ENCODE results near the gene HIGD2B.
"Not testable (repeated sequence)": the region's sequence is repeated elsewhere in the genome, so short reads cannot be mapped to it uniquely, and the experiment has no call there.

HIGD2B gene

DNA sequence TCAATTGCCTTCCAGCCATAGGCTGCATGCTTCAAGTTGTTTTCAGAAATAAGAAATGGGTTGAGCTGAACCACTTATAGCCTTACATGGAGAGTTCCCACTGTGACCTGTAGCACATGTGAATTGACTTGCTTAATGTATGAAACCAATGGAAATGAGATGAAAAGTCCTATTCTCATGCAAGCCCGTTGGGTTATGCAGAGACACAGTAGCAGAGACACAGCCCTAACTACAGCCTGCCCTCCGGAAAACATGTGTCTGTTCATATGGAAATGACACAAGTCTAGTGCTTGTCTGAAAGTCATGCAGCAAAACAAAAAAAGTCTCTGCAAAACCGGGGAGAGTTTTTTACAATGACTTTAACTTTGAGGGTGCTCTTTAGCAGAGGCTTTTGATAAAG, 14.5 kb downstream of the HIGD2B start:
- DNase-seq: no peak

GRCh38 chr15:72670656-72671352, 15.2 kb downstream of the HIGD2B start:
- peak; percentile 78 for DNase-seq

- not testable (repeated sequence) for DNase-seq
Observed at GRCh38 chr15:72669803-72670202, 16.2 kb downstream of the HIGD2B start.

- not testable (repeated sequence) for DNase-seq
Observed at GRCh38 chr15:72665706-72666105, 20.3 kb downstream of the HIGD2B start.

DNA sequence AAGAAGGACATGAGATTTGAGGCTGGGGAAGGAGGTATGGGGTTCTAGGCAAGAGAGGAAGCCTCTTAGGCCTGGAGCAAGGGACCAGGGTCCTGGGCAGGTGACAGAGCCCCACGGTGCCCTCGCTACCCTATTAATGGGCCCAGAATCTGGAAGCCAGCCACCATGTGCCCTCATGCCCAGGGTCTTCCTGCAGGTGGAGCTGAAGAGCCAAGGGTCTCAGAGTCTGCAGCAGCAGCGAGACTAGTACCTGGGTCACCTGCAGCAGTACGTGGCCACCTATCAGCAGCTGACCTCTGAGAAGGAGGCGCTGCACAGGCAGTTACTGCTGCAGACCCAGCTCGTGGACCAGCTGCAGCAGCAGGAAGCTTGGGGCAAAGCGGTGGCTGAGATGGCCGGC, 22.1 kb downstream of the HIGD2B start:
- not testable (repeated sequence) for DNase-seq

DNA sequence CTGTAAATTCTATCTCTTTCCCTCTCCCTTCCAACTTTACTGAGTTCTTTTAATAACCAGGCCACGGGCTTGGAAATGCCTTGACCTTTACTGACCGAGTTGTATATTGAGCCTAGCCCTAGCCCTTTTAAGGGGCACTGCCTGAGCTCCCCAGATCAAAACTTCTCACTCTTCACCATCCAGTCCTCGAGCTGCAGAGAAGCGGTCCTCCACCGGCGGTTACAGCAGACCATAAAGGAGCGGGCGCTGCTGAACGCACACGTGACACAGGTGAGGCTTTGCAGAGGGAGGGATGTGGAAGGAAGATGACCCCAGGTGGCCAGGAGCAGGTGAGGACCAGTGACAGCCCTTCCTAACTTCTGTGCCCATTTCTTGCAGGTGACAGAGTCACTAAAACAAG, 24.9 kb downstream of the HIGD2B start:
- DNase-seq: not testable (repeated sequence)

DNA sequence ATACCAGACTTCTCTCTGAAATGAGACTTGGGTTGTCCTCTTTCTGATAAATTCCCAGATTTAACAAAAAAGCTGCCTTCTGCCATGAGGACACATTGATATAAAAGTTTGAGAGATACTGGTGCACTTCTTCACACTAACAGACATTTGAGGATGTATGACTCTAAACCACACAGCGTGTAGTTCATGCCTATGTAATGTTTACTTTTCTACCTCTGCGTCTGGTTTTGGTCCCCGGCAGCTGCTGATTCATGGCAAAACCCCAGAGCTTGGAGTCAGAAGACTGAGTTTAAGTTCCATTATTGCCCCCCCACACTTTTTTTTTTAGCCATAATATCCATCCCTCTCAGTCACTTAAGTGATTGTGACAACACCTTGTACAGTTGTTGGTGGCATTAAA, 30.0 kb downstream of the HIGD2B start:
- not testable (repeated sequence) for DNase-seq

GRCh38 chr15:72654397-72654796, 31.6 kb downstream of the HIGD2B start, which contains the start of gene GOLGA6B:
GOLGA6B (plus strand) TSS chr15:72654697; CDS start chr15:72654738, 41 bp downstream.
- DNase-seq: not testable (repeated sequence)

DNA sequence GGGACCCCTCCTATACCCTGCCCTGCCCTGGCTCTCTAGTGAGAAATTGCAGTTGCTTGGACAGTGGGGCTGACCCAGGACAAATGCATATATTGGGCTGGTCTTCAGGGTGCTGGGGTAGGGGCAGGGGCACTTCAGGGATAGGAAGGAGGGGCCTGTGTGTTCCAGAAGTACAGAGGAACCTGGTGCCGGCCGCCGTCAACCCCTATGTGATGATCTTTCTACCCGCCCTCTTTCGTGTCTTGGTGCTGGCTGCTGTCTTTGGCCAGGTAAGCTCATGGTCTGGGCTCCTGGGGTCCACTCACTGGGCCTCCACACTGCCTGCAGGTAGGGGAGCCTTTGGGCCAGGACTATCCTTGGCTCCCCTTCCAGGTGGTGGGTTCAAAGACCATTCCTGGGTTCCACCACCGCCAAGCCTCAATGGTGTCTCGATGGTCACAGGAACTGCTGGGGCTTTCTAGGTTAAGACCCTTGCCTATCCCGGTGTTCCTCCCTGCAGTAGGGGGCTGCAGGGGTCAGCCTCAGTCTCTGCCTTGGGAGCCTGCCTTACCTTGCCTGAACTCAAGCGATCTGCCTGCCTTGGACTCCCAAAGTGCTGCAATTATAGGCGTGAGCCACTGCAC, 37.2 kb downstream of the HIGD2B start:
- DNase-seq: not testable (repeated sequence)

DNA sequence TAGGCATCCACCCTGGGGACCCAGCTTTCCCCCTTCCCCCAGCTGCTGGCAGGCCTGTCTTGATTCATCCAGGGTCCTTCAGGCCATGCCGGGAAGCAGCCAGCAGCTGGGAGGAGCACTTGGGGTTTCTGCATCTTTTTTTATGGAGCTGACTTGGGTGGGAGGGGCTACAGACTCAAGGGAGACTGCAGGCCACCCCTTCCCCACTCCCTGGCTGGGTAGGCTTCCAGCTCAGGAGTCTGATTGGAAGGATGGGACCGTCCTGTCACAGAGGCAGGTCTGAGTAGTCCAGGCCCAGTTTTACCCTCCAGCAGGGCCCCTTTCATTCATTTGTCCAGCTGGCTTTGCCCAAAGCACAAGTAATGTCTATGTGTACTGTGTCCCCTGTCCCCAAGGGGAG, 43.7 kb downstream of the HIGD2B start:
- DNase-seq: not testable (repeated sequence)

DNA sequence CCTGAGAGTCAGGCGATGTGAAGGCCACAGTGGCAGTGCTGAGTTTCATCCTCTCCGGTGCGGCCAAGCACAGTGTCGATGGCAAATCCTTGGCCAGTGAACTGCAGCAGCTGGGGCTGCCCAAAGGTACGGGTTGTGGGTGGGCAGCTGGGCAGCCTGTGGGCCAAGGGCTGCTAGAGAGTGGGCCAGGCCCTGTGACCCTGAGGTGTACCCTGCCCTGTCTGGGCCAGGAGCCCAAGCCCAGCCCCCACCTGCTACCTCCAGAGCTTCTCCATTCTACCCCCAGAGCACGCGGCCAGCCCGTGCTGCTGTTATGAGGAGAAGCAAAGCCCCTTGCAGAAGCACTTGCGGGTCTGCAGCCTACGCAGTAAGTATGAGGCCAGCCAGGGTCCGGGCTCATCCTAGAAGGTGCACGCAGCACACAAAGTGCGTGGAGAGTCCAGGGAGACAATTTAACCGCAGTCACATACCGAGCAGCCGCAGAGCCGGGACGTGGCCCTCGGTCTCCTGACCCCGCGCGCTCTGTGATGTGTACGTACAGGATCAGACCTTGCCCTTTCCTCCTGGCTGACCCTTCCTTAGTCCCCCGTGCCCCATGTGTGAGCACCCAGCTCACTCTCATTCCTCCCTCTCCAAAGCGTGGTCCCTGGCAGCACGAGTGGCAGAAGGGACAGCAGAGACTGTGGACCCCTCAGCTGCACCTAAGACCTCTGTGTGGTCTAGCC, 46.1 kb downstream of the HIGD2B start:
- not testable (repeated sequence) for DNase-seq

- DNase-seq: not testable (repeated sequence)
Observed at GRCh38 chr15:72636519-72637282, 49.3 kb downstream of the HIGD2B start.

DNA sequence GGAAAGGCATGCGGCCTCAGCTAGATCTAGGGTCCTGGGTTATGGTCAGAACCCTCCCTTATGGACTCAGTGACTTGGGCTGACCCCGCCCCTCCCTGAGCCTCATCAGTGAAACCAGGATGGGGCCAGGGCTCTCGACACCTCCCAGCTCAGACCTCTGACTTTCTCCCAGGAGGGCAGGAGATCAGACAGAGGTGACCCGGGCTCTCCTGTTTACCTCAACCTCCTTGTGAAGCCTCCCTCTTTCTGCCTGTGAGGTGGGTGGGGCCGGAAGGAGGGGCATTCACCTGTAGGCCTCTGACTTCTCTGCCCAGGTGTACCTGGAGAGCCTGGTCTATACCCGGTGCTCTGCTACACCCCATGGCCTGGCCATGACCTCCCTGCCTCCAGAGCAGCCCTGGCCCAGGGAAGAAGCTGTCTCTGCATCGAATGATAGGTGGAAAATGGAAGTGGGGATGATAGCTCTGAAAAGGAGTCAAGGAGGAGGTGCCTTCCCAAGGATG, 56.9 kb downstream of the HIGD2B start:
- DNase-seq: not testable (repeated sequence)

DNA sequence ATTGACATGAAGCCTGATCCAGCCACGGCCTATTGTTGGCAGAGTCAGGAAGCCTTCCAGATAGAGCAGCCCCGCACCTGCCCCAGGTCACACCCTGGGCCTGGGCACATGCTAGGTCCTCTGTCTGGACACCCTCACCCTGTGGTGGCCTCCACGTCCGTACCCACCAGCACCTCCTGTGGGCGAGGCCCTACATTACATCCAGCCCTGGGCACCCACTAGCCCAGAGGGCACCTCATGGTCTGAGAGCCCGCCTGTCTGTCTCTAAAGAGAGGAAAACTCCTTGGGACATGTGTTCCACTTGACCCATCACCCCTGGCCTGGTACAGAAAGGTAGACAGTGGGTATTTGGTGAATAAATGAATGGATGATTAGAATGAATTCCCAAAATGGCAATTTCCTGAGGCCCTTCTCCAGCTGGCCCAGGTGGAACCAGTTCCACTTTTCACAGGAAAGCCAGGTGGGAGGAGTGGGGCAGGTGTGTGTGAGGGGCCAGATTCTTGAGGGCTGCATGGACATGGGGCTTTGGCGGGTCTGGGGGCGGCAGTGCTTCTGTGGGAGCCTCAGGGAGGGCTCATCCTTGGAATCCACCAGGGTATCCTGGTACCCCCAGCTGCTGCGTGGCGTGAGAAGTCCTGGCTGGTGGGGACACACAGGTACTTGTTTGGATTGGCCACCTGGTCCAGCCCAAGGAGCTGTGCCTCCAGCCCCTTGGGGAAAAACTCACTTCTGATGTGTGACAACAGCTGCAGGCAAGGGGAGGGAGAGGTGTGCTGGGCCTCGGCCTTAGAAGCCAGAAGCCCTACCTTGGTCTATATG, 57.5 kb downstream of the HIGD2B start:
- DNase-seq: not testable (repeated sequence)

DNA sequence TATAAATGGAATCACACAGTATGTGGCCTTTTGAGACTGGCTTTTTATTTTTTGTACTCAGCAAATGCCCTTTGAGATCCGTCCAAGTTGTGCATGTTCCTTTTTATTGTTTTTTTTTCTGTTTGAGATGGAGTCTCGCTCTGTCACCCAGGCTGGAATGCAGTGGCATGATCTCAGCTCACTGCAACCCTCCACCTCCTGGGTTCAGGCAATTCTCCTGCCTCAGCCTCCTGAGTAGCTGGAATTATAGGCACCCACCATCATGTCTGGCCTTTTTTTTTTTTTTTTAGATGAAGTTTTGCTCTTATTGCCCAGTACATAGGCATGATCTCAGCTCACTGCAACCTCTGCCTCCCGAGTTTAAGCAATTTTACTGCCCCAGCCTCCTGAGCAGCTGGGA, 59.8 kb downstream of the HIGD2B start:
- DNase-seq: not testable (repeated sequence)
